GM12891 (cell line): ENCODE measurements around the gene RALGDS.

Source experiments
- PAX5 ChIP-seq: IDR thresholded peaks from 2 replicates; pipeline ENCODE4 v1.6.1; 2011; ENCODE audit warnings: low read length, moderate library complexity, mild to moderate bottlenecking; ENCODE audit not compliant: insufficient read depth, severe bottlenecking
- POLR2A ChIP-seq: IDR thresholded peaks from 2 replicates; pipeline ENCODE4 v1.6.1; 2011; ENCODE audit warnings: low read depth, low read length, control low read depth
- POLR2AphosphoS5 ChIP-seq: IDR thresholded peaks from 2 replicates; pipeline ENCODE4 v1.6.1; 2011; ENCODE audit warnings: low read depth, low read length, control low read depth
- POU2F2 ChIP-seq: IDR thresholded peaks from 2 replicates; pipeline ENCODE4 v1.6.1; 2011; ENCODE audit warnings: low read depth, mild to moderate bottlenecking, control low read depth, low read length, moderate library complexity
- SPI1 ChIP-seq: IDR thresholded peaks from 2 replicates; pipeline ENCODE4 v1.6.1; 2011; ENCODE audit warnings: low read depth, low read length, control low read depth
- TAF1 ChIP-seq: IDR thresholded peaks from 2 replicates; pipeline ENCODE4 v1.6.1; 2011; ENCODE audit warnings: low read depth, low read length, control low read depth

DNA sequence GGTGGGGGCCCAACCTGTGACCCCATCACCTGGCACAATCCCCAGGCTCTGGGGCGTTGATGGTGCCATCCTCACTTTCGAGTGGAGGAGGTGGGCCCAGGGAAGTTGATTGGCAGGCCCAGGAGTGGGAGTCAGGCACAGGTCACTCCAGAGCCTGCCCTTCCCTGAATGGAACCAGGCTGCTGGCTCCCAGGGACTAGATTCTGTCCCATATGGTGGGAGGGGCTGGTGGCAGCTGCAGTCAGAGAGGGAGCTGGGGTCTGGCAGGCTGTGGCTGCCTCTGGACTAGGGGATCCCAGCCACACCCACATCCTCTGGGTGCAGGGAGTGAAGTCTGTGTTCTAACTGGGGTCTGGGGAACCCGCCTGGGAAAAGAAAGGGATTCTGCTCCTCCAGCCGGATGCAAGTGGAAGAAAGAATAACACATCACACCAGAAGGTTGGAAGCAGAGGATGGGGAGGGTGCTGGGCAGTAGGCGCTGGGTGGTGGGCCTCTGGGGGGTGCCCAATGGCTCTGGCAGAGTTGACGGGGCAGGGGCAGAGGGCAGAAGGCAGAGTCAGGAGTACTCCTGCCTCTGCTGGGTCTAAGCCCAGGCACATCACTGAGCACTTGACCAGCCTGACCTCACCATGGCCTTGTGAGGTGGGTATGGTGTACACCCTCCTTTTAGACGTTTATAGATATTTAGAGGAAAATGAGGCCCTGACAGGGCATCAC, 33.5 kb downstream of the RALGDS start:
- TF ChIP-seq PAX5 (no peak), POLR2AphosphoS5 (no peak), POLR2A (no peak), TAF1 (no peak), SPI1 (no peak), POU2F2 (no peak)
